OCI-M2 (cell line): ENCODE measurements around the gene SRD5A1.

ENCODE experiments used
- DNase-seq: peaks from one replicate; lab custom pipeline; 2025; ENCODE audit not compliant: unreplicated experiment; lab: John Stamatoyannopoulos, UW

Gene SRD5A1, protein sequence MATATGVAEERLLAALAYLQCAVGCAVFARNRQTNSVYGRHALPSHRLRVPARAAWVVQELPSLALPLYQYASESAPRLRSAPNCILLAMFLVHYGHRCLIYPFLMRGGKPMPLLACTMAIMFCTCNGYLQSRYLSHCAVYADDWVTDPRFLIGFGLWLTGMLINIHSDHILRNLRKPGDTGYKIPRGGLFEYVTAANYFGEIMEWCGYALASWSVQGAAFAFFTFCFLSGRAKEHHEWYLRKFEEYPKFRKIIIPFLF

DNA sequence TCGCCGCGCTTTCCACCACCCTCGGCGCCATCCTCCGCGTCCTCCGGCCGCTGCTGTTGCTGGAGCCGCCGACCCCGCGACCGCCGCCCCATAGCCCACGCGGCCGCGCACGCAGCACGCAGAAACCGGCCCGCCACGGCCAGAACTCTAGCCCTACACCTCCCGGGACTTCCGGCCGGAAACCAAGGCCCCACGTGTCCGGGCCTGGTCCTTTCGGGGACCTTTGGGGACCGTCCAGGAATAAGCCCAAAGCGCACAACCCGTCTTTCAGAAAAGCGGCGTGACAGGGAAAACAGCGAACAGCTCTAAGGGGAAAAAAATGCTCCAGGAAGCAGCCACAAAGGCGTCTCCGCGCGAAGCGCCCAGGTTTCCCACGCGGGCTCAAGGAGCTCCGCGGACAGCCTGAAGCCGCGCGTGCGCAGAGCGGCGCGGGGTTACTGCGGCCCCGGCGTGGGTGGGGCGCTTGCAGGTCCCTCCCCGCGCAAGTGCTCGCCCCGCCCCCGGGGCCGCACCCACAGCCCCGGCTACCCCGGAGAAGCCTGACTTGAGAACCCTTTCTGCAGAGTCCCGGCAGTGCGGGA lies at the start of gene SRD5A1, which contains the start of gene NSUN2:
Gene SRD5A1, plus strand, starts transcription at position 553 of the 581 bp plus-strand sequence. CDS start 137 bp downstream, outside the sequence.
Gene NSUN2, minus strand, starts transcription at position 157 of the 581 bp plus-strand sequence. Its CDS starts 65 bp downstream, at position 92.
- peak; percentile 30 for DNase-seq

DNA sequence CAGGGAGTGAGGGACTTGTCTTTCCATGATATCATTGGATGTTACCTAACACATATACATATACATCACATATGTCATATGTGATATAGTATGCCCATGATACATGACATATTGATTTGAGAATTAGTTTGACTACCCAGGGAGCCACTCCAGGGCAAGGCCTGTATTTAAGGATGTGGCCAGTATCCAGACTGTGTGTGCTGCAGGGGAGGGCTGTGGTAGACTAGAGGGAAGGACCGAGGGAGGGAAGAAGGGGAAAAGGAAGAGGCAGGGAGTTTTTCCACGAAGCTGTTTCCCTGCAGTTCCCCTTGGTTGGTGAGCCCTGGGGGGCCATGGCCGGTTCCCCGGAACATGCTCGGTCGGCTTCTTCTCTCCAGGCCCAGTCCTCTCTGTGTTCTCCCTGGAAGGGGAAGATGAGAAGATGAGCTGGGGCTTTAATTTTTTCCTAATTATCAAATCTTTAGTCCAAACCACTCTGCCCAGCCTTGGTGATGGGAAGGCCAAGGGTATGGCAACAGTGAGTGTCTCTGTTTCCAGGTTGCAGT lies 49.1 kb upstream of the SRD5A1 start:
- DNase-seq = no peak

DNA sequence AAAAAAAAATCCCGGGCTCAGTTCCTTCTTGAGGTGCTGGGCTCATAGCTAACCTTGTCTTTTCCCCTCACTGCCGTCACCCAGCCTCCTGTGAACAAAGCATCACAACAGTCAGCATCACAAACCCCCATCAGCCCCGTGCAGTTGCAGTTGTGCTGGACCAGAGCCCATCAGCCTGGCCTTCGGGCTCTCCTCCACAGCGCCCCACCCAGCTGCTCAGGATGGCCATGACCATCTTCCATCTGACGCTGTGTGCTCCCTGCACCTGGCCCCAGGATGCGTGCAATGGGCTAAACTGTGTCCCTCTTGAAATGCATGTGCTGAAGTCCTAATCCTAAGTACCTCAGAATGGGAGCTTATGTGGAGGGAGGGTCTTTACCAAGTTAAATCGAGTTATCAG lies 48.5 kb upstream of the SRD5A1 start:
- DNase-seq = no peak

DNA sequence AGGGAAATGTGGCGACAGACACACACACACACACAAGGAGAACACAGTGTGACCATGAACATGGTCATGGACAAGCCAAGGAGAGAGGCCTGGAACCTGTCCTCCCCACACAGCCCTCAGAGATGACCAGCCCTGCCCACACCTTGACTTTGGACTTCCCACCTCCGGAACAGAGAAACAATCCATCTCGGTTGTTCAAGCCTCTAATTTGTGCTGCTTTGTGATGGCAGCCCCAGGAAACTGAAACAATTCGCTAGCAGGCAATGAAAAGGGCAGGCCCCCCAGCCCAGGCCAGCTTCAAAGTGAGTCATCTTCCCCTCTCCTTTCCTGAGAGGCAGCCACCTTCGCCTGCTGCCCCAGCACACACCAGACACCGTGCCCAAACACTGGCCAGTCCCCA lies 48.1 kb upstream of the SRD5A1 start:
- DNase-seq = no peak

DNA sequence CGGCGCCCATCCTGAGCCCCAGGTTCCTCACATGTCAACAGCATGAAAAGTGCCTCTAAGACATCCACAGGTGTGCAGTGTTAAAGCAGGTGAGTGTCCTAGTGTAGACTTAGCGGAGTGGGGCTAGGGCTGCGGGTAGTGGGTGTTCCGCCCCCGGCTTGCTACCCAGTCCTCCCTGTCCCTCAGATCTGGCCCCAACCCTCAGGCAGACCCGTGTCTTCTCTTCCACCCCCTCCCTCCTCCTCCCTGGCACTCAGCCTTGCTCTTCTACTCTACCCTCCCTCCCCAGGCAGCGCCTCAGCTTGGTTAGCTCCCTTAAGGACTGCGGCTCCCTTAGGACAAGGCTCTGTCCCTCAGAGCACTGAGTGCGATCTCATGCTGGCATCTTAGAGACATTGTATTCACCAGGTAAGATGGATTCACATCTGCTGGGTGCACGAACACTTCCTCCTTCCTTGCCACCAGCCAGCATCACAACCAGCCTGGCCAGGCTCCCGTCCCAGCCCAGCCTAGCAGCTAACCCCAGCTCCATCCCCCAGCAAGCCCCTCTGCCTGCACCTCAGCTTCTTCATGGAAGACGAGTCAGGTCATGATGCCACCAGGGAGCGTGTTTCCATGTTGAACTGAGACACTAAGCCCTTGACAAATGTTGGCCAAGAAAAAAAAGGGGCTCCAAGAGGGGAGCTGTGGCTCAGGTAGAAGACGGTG lies 47.1 kb upstream of the SRD5A1 start:
- no peak for DNase-seq

DNA sequence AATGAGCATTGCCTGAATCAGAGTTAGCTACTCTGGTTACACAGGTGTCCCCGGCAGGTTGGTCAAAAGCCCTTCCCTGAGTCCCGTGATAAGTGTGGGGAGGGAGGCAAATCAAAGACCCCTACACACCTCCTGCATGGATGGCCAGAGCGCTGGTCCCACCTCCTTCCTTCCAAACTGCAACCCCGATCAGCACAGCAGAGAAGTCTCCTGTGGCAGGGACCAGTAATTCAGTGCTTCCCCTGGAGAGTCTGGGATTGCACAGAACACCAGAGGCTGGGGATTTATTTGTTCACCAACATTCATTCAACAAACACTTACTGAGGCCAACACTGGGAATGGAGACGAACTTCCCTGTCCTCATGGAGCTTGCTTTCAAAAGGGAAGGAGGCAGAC lies 46.6 kb upstream of the SRD5A1 start:
- no peak for DNase-seq

DNA sequence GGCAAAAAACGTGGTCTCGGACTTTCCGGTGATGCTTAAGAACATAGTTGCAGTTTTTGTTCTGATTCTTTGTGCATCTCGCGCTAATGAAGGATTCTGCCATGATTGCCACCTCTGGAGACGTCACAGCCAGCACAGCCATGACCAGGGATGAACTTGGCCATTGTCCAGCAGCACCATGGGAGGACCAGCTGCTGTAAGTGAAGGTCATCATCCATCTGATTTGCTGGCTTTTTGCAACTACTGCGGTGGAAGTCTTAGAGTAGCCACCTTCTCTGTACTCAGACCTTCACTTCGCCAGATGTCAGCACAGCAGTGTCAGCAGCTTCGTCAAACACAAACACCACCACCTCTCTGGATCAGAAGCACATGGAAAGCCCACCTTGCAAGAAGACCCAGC lies 46.1 kb upstream of the SRD5A1 start:
- DNase-seq = no peak

DNA sequence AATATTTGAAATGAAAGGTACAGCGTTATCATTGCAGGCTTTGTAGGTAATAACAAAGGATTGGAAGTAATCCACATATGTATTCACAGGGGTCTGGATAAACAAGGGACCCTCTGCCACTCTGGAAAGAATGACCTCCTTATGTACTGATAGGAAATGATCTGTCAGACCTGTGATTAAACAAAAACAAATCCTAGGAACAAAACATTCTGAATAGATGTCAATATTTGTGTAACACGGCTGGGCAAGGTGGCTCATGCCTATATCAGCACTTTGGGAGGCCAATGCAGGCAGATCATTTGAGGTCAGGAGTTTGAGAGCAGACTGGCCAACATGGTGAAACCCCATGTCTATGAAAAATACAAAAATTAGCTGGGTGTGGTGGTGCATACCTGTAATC lies 42.7 kb upstream of the SRD5A1 start:
- DNase-seq = no peak

DNA sequence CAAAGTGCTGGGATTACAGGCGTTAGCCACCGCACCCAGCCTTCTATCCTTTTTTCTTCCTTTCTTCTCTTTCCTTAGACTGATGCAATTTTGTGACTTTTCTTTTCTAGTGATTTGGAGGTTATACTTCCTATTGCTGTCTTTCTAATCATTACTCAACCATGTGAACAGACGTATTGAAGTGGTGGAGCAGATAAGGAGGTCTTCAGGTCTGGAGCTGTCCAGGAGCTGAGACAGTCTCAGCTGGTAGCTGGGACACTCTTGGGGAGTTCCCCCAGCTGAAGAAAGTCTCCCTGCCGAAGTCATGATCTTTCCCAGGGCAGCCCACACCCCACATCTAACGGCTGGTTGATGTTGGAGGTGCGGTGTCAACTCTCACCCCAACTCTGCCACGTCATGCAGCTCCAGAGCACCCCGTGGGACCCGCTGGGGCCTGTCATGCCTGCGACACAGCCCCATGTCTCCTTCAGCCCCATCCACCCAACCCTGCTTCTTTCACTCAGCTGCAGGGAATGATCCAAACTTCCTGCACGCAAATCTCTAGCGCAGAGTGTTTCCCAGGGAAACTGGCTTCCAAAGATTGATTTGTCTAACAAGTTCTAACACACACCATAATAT lies 41.5 kb upstream of the SRD5A1 start:
- DNase-seq = no peak

DNA sequence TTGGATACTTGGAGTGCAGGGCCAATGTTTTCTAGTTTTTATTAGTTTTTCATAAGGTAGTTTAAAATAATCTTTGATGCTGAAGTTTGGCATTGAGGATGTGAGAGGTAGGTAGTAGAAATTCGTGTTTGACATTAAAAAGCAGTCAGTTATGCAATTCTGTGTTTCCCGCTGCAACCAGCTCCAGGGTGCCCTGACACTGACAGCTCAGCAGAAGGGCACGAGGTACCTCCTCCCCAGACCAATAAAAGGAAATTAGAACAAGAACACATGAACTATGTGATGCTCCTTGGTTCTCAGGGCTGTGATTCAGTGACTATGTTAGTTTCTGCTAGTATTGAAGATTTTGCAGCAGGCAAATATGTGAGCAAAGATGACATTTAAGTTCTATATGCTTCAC lies 40.6 kb upstream of the SRD5A1 start:
- no peak for DNase-seq

DNA sequence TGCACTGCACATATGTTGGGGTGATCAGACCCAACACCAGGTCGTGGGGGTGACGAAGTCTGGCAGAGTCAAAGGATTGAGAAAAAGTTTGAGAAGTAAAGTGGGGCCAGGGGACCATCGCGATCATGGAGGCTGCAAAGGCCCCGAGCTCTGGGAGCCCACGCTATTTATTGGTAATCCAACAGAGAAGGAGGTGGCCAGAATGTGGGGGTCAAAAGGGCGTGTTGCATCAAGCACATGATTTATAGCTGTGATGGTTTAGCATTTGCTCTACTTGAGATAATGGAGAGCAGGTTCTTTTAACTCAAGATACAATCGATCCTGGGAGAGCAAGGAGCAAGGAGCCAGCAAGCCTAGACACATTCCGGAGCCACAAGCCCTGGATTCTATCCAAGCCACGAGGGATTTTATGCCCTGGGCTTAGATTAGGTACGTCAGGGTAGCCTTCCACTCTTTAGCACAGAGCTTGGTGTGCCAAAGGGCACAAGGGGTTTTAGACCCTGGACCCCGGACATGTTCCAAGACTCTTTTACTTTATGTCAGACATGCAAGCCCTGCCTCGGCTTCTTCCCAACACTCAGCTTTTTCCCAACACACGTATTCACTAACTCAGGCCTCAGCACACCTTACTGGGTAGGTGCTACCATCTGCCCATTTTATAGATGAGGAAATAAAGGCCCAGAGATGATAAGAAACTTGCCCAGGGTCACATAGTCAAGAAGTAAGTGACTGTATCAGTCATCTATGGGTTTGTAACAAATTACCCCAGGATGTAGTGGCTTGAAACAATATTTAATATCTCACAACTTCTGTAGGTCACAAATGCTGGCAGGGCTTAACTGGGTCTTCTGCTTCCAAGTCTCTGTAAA lies 39.9 kb upstream of the SRD5A1 start:
- DNase-seq = no peak

DNA sequence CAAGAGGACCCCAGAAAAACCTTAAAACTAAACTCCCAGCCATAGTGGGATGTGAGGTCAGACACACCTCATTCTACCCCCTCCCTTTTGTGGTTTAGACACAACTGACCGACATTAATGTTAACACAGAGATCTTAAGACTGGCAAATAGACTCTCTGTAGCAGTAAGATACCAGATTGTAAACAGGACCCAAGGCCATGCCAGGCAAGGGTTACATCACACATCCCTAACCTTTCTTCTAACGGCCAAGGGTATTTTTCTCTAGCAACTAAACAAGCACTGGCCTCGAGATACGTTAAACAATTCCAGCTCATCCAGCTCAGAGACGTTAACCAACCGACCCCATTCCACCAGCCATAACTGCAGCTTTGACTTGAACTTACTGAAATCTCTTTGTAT lies 39.2 kb upstream of the SRD5A1 start:
- DNase-seq = no peak

DNA sequence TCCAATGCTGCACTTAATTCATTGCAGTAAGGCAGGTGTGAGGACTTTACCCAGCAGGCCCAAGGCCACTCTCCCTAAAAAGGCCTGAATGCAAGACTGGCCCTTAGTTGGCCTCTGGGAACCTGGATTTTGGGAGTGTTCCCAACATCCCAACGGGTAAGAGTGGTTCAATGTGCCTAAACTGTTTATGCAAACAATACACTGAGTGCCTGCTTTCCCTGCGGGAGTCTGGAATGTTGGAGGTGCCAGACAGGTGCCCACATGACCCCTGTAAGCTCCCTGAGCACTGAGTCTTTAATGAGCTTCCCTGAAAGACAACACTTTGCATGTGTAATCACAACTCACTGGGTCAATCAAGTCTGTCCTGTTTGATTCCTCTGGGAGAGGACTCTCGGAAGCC lies 37.8 kb upstream of the SRD5A1 start:
- no peak for DNase-seq

DNA sequence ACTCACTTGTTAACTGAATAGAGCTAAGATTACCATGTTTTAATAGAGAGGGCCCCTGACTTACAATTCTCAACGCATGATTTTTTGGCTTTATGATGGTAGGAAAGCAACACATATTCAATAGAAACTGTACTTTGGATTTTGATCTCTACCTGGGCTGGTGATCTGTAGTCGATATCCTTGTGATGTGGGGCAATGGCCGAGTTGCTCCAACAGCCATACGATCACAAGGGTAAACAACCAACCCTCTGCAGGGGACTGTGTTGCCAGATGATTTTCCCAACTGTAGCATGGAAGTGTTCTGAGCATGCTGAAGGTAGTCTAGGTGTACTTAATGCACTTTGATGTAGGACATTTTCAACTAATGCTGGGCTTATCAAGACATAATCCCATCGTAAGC lies 36.9 kb upstream of the SRD5A1 start:
- no peak for DNase-seq

DNA sequence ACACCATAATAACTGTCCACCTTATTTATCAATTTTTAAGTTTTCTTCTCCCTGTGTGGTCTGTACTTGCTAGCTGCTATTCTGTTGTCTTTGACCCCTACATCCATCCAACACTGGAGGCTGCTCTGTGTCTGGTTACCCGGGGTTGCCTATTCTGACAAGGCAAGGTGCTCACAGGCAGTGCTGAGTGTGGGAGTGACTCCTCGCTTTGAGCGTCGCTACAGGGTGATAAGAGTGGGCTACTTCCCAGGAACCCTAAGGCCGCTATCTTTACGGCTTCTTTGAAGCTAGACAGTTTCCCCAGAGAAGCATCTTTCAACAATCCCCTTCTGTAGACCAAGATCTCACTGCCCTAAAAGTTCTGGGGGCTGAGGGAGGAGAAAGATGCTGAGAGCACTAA lies 35.7 kb upstream of the SRD5A1 start:
- DNase-seq = no peak

DNA sequence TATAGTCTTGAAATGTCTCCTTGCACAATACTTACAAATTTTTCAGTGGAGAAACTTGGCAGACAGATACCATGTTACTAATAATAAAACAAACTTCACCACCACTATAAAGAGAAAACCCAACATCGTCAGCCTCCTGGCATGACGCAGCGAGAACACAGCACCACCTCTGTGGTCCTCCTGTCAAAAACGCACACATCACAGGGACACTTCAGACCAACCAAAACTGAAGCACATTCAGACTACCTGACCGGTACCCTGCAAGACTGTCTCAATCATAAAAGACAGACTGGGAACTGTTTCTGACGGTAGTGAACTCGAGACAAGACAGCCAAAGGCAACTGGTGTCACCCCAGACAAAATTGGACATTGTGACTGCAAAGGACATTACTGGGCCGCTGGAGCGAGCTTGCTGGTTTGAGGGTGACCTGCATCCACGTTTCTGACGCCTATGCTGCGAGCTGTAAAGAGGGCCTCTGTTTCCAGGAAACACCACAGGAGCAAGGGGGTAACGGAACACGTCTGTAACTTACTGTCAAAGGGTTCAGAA lies 34.8 kb upstream of the SRD5A1 start:
- no peak for DNase-seq

DNA sequence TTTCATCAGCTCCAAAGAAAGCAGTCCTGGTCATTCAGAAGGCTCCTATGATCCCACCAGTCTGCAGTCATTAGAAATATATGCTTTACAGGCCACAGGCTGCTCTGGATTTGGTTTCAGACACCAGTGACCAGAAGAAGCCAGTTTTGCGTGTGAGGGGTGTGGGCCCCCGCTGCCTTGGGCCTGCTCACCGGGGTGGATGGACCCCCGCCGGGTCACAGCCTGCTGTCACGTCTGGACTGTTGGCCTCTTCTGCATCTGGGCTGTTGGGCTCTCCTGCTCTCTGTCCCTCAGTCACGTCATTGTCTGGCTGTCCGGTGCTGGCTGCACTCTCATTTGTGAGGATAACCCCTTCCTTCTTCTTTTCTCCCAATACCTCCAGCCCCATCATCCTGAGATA lies 33.5 kb upstream of the SRD5A1 start:
- no peak for DNase-seq

DNA sequence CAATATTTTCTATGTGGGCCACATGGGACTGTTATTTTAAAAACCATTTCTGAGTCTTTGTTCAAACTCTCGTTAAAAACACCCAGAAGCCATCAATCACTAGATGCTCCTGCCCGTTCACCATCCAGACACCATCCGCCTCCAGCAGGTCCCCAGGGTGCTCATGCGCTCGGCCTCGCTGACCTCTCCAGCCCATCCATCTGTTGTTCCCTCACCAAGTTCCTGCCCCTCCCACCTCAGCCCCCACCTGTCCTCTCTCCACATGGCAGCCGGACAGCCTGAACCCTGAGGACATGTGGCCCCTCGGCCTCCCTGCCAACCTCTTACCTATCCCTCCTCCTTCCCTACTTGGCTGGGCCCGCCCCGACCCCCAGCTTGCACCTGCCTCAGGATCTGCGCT lies 32.0 kb upstream of the SRD5A1 start:
- DNase-seq = no peak

DNA sequence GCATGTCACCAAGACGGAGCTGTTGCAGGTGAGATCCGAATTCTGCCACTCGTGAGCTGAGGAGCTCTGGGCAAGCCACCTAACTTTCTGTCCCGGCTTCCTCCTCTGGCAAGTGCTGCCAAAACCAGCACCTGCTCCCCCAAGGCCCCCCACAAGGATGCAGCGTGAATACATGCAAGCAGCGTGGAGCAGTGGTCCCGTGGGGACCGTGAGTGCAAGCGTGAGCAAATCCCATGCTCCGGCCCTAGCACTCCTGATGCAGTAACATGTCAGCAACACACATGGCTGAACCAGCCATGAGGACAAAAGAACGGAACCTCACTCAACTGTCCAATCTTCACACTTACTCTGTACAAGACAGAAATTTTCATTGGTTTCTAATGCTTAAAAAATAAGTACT lies 31.4 kb upstream of the SRD5A1 start:
- no peak for DNase-seq

DNA sequence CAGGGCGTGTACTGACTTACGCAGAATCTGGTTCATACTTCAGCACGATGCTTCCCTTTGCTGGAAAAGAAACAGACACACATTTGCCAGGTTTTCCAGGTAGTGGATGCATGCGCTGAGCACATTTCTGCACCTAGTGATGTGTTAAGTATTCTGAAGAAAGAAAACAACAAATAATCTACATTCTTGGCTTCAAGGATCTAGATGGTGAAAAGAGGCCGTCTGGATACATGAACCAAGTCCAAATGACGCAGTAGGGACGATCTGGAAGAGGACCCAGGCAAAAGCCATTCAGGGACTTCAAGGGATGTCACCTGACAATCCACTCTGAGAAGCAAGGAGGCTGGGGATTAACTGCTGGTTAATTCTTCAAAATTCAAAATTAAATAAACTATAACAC lies 30.8 kb upstream of the SRD5A1 start:
- no peak for DNase-seq
